ENCODE results near the gene RPA4. TPM values are rescaled to one million over a fixed set of nuclear protein-coding genes. Genes with fewer than 3 reads are reported as not detected.

The RPA4 gene
- total RNA-seq, 1 donor from 2014 or later: 0.12 TPM

- no peaks in the 10 kb centered on the region for H3K27me3 Mint-ChIP-seq (ENCODE audit: low read depth)
- no peak overlapping the region for H3K27ac Mint-ChIP-seq (ENCODE audit: unreplicated experiment)
- no peaks in the 10 kb centered on the region for H3K9me3 Mint-ChIP-seq (ENCODE audit: low read depth)
- H3K4me1 Mint-ChIP-seq (ENCODE audit: low read depth): peaks cover 4% of the 10 kb centered on the region
- H3K4me3 Mint-ChIP-seq (ENCODE audit: unreplicated experiment): no peak overlapping the region
- no peak for DNase-seq (ENCODE audit: low spot score)
- H3K36me3 Mint-ChIP-seq (ENCODE audit: low read depth): no peaks in the 10 kb centered on the region
- no peak for TF ChIP-seq CTCF (IDR thresholded peaks at IDR 0.05)
Observed at GRCh38 chrX:96909291-96909690, 25.6 kb downstream of the RPA4 start.

- H3K27me3 Mint-ChIP-seq (ENCODE audit: low read depth): no peaks in the 10 kb centered on the region
- no peak for TF ChIP-seq CTCF (IDR thresholded peaks at IDR 0.05)
- H3K36me3 Mint-ChIP-seq (ENCODE audit: low read depth): no peaks in the 10 kb centered on the region
- no peak overlapping the region for H3K4me3 Mint-ChIP-seq (ENCODE audit: unreplicated experiment)
- no peak overlapping the region for H3K27ac Mint-ChIP-seq (ENCODE audit: unreplicated experiment)
- H3K4me1 Mint-ChIP-seq (ENCODE audit: low read depth): no peaks in the 10 kb centered on the region
- DNase-seq (ENCODE audit: low spot score): no peak
- H3K9me3 Mint-ChIP-seq (ENCODE audit: low read depth): no peaks in the 10 kb centered on the region
Observed at GRCh38 chrX:96918864-96919263, 35.2 kb downstream of the RPA4 start.

- H3K4me1 Mint-ChIP-seq (ENCODE audit: low read depth): no peaks in the 10 kb centered on the region
- no peak overlapping the region for H3K4me3 Mint-ChIP-seq (ENCODE audit: unreplicated experiment)
- H3K36me3 Mint-ChIP-seq (ENCODE audit: low read depth): no peaks in the 10 kb centered on the region
- H3K9me3 Mint-ChIP-seq (ENCODE audit: low read depth): no peaks in the 10 kb centered on the region
- no peak for TF ChIP-seq CTCF (IDR thresholded peaks at IDR 0.05)
- no peaks in the 10 kb centered on the region for H3K27me3 Mint-ChIP-seq (ENCODE audit: low read depth)
- no peak for DNase-seq (ENCODE audit: low spot score)
- H3K27ac Mint-ChIP-seq (ENCODE audit: unreplicated experiment): no peak overlapping the region
Observed at GRCh38 chrX:96919672-96920071, 36.0 kb downstream of the RPA4 start.

- H3K9me3 Mint-ChIP-seq (ENCODE audit: low read depth): no peaks in the 10 kb centered on the region
- no peak overlapping the region for H3K27ac Mint-ChIP-seq (ENCODE audit: unreplicated experiment)
- no peak for TF ChIP-seq CTCF (IDR thresholded peaks at IDR 0.05)
- H3K4me1 Mint-ChIP-seq (ENCODE audit: low read depth): no peaks in the 10 kb centered on the region
- H3K4me3 Mint-ChIP-seq (ENCODE audit: unreplicated experiment): no peak overlapping the region
- no peak for DNase-seq (ENCODE audit: low spot score)
- H3K27me3 Mint-ChIP-seq (ENCODE audit: low read depth): no peaks in the 10 kb centered on the region
- H3K36me3 Mint-ChIP-seq (ENCODE audit: low read depth): no peaks in the 10 kb centered on the region
Observed at GRCh38 chrX:96924581-96924980, 40.9 kb downstream of the RPA4 start.

- Mint-ChIP-seq H3K27me3 (ENCODE audit: low read depth) (no peaks in the 10 kb centered on the region), H3K9me3 (ENCODE audit: low read depth) (no peaks in the 10 kb centered on the region), H3K4me1 (ENCODE audit: low read depth) (no peaks in the 10 kb centered on the region), H3K4me3 (ENCODE audit: unreplicated experiment) (no peak overlapping the region), H3K27ac (ENCODE audit: unreplicated experiment) (no peak overlapping the region), H3K36me3 (ENCODE audit: low read depth) (peaks cover 1% of the 10 kb centered on the region)
- no peak for DNase-seq (ENCODE audit: low spot score)
- no peak for TF ChIP-seq CTCF (IDR thresholded peaks at IDR 0.05)
Observed at GRCh38 chrX:96929036-96929435, 45.3 kb downstream of the RPA4 start.

Other genes starting within 250 kb of the RPA4 start
- gene DIAPH2, start 199.1 kb upstream of the RPA4 start, total RNA-seq: 6.9 to 14.5 TPM (median 14.3 TPM) in 3 replicates

Data from chondrocyte (in vitro differentiated cells).